HepG2 (cell line): ENCODE measurements around the gene DOCK4. TPM values are rescaled to one million over a fixed set of nuclear protein-coding genes. Genes with fewer than 3 reads are reported as not detected.

Experiments used
- ATAC-seq: fragments of 200-7000 bp; cut with Tn5 transposase; 3 replicates; pipeline ENCODE4 v1.9.1; 2020; ENCODE audit warnings: mild to moderate bottlenecking, moderate library complexity
- BruUV-seq: library from RNA; stranded (reverse); fragments of 400-500 nt; replicated peaks from 2 replicates; lab custom pipeline; 2021; lab: Mats Ljungman, UMichigan
- CTCF ChIA-PET: fragments of 300-600 bp; formaldehyde crosslinking; extraction: SDS; loops from one replicate; lab custom pipeline; 2021; ENCODE audit warnings: low total read pairs, inconsistent platforms, low intra/inter-chr PET ratio; lab: Yijun Ruan, JAX
- POLR2A ChIA-PET: fragments of 350-600 bp; sonication (Branson Sonifier 250); formaldehyde crosslinking; loops from one replicate; lab custom pipeline; 2020; ENCODE audit warnings: antibody characterized with exemption, inconsistent platforms; lab: Yijun Ruan, JAX
- DNase-seq: peaks from one replicate; pipeline ENCODE4 v3.0.0-alpha.2; 2015; ENCODE audit warnings: low spot score
- FAIRE-seq: peaks from 3 replicates; lab custom pipeline; 2011; peaks lifted over from hg19 to GRCh38; lab: Jason Lieb, UNC
- H2AFZ ChIP-seq: one replicate; pipeline ENCODE4 v1.6.1; 2011; ENCODE audit warnings: low read length, inconsistent platforms
- H3K27ac ChIP-seq: fragments of 300-600 bp; 3 replicates; pipeline ENCODE4 v1.8.0; 2011; ENCODE audit warnings: mixed run types, mild to moderate bottlenecking, mixed read lengths, low read length, inconsistent platforms; ENCODE audit not compliant: insufficient read depth; ENCODE audit errors: extremely low read length
- H3K27me3 ChIP-seq, 2 experiments: fragments of 200-600 bp in 1 of 2; 2 replicates in 1 of 2; 3 replicates in 1 of 2; pipeline versions ENCODE4 v1.6.0 to v1.8.0; 2011; ENCODE audit warnings: low read length in 2 of 2, mild to moderate bottlenecking in 2 of 2, moderate library complexity in 2 of 2, inconsistent platforms in 1 of 2; ENCODE audit not compliant: insufficient read depth in 2 of 2, control insufficient read depth in 1 of 2
- H3K36me3 ChIP-seq, 2 experiments: fragments of 200-600 bp in 1 of 2; replicated peaks in 1 of 2; 2 replicates in 1 of 2; 3 replicates in 1 of 2; pipeline versions ENCODE4 v1.5.1 to v1.8.0; 2011; ENCODE audit warnings: low read length in 2 of 2, inconsistent platforms in 1 of 2; ENCODE audit not compliant: insufficient read depth in 2 of 2, control insufficient read depth in 1 of 2
- H3K4me1 ChIP-seq: 2 replicates; pipeline ENCODE4 v1.5.1; 2012; ENCODE audit warnings: low read length, inconsistent platforms; ENCODE audit not compliant: insufficient read depth
- H3K4me2 ChIP-seq: 2 replicates; pipeline ENCODE4 v1.6.0; 2011; ENCODE audit warnings: low read depth, low read length, inconsistent platforms
- H3K4me3 ChIP-seq, 3 experiments: fragments of 200-600 bp in 1 of 3; sonication (generic), shearing (Covaris generic) in 1 of 3; replicated peaks in 1 of 3; 2 replicates each; pipeline ENCODE4 v1.5.1; 2011 to 2016; ENCODE audit warnings: low read length in 3 of 3, inconsistent platforms in 2 of 3, low read depth in 2 of 3, mild to moderate bottlenecking in 2 of 3, control low read depth in 1 of 3, mixed read lengths in 1 of 3; ENCODE audit not compliant: insufficient read depth in 1 of 3
- H3K79me2 ChIP-seq: one replicate; pipeline ENCODE4 v1.6.1; 2011; ENCODE audit warnings: low read length, inconsistent platforms; ENCODE audit not compliant: insufficient read depth
- H3K9ac ChIP-seq: 2 replicates; pipeline ENCODE4 v1.6.0; 2011; ENCODE audit warnings: mild to moderate bottlenecking, low read depth, low read length, inconsistent platforms; ENCODE audit not compliant: insufficient read depth
- H3K9me3 ChIP-seq: 2 replicates; pipeline ENCODE4 v1.5.1; 2012; ENCODE audit warnings: mild to moderate bottlenecking, low read length
- H4K20me1 ChIP-seq: 2 replicates; pipeline ENCODE4 v1.6.0; 2011; ENCODE audit warnings: inconsistent platforms, mild to moderate bottlenecking, low read length, moderate library complexity; ENCODE audit not compliant: insufficient read depth
- BHLHE40 ChIP-seq: IDR thresholded peaks from 2 replicates; pipeline ENCODE4 v1.6.1; 2011; ENCODE audit warnings: low read length, improper control_type of control experiment
- MYNN ChIP-seq: sonication (generic); formaldehyde crosslinking; IDR thresholded peaks from 2 replicates; pipeline ENCODE4 v1.4.0; 2020; ENCODE audit warnings: mild to moderate bottlenecking, low read depth, missing genetic modification reagents
- STAT5B ChIP-seq: sonication (generic); formaldehyde crosslinking; IDR thresholded peaks from 2 replicates; pipeline ENCODE4 v1.4.0; 2020; ENCODE audit warnings: missing genetic modification reagents
- ZNF160 ChIP-seq: sonication (generic); formaldehyde crosslinking; IDR thresholded peaks from 2 replicates; pipeline ENCODE4 v1.8.0; 2022; ENCODE audit warnings: mild to moderate bottlenecking, inconsistent platforms, missing genetic modification reagents
- ZNF232 ChIP-seq: sonication (generic); formaldehyde crosslinking; IDR thresholded peaks from 2 replicates; pipeline ENCODE4 v1.4.0; 2020; ENCODE audit warnings: missing genetic modification reagents, borderline replicate concordance
- ZNF282 ChIP-seq: fragments of 450-650 bp; IDR thresholded peaks from 2 replicates; pipeline ENCODE4 v1.6.1; 2018; ENCODE audit not compliant: partially characterized antibody
- ZNF333 ChIP-seq: sonication (generic); formaldehyde crosslinking; IDR thresholded peaks from 2 replicates; pipeline ENCODE4 v1.4.0; 2020; ENCODE audit warnings: mild to moderate bottlenecking, missing genetic modification reagents, borderline replicate concordance
- ZNF382 ChIP-seq: sonication (generic); formaldehyde crosslinking; IDR thresholded peaks from 2 replicates; pipeline ENCODE4 v1.5.0; 2020; ENCODE audit warnings: missing genetic modification reagents, mild to moderate bottlenecking, borderline replicate concordance
- WGBS: methylation state at CpG from one replicate; pipeline ENCODE4 v1.1.6; 2017; ENCODE audit warnings: low lambda C conversion rate; 5-methylcytosine and 5-hydroxymethylcytosine counted together
- in situ Hi-C: cut with HindIII; loops from 2 replicates; pipeline ENCODE4 v1.10.0; 2017; ENCODE audit warnings: low pct_unique_long_range_greater_than_20kb; ENCODE audit not compliant: extremely low pct_ligation_motif_present
- intact Hi-C: fragments of 100-400 bp; cut with micrococcal nuclease; formaldehyde crosslinking; loops from one replicate; pipeline ENCODE4 v1.10.0; 2022; ENCODE audit not compliant: unreplicated experiment
- polyA plus RNA-seq, 8 experiments: library from polyadenylated mRNA; depleted of rRNA in 3 of 8; stranded (reverse) in 7 of 8; unstranded in 1 of 8; fragments of >200 nt; fragmentation: Illumina TruSeq in 4 of 8; extraction: Trizol in 4 of 8; gene quantifications; 2 replicates each; pipeline versions ENCODE4 v1.2.1 to v1.2.3, GENCODE V29; 2011 to 2016; ENCODE audit warnings: low read depth in 4 of 8, missing spikeins in 1 of 8, mixed read lengths in 1 of 8; ENCODE audit not compliant: insufficient read depth in 1 of 8
- total RNA-seq, 5 experiments: library from RNA; depleted of rRNA; stranded (reverse); fragments of >200 nt; fragmentation: Illumina TruSeq; extraction: Trizol; gene quantifications; 2 replicates each; pipeline ENCODE4 v1.2.3, GENCODE V29; 2016; ENCODE audit warnings: low read depth in 1 of 5
- TF ChIP-seq, protein P1 (sequence below): sonication (generic); formaldehyde crosslinking; IDR thresholded peaks from 2 replicates; pipeline ENCODE4 v1.8.1; 2022; ENCODE audit warnings: mild to moderate bottlenecking, missing genetic modification reagents
- TF ChIP-seq, protein P2 (sequence below): sonication (generic); formaldehyde crosslinking; IDR thresholded peaks from 2 replicates; pipeline ENCODE4 v1.4.0; 2020; ENCODE audit warnings: missing genetic modification reagents, borderline replicate concordance
- TF ChIP-seq, protein P3 (sequence below): sonication (generic); formaldehyde crosslinking; IDR thresholded peaks from 2 replicates; pipeline ENCODE4 v1.4.0; 2020; ENCODE audit warnings: missing genetic modification reagents, borderline replicate concordance

Gene DOCK4
- total and polyA plus RNA-seq, 2 of the 13 experiments (the other 11 are each of a cell fraction or from before 2014, with no cell fraction given), result 13.5 to 17.4 TPM

DNA sequence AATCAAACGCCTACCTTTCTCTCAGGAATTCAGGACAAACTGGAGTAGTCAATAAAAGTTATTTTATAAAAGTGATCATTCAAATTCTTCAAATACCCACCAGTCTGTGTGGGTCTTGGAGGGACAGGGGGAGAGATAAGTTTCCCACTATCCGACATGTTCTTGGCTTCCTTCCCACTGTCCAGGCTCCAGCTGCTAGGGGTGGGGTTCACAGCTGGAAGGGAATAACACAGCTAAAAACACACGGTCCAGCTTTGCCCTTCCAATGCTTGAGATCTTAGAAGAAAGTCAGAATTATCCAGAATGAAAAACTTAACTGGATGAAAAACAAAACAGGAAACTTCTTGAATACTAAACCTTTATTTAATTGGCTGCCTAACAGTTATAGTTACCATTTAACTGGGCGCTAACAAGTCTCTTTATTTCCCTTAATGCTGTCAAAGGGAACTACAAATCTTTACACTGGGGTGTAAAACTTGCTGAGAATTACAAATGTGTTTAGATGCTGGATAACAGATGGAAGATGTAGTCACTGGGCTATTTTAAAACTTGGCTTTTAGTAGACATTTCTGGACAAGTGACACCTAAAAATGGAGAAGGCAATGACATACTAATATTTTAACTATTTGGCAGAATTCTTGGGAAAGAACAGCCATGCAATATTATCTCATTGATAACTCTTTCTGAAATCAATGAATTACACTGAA is 471.1 kb downstream of the DOCK4 start:
- no TSS peak for BruUV-seq
- FAIRE-seq (no peak), DNase-seq (no peak), ATAC-seq (no peak)
- Histone ChIP-seq H3K4me3 (no peak overlapping the region), H2AFZ (no peak overlapping the region), H3K9me3 (no peaks in the 10 kb centered on the region), H3K27ac (no peak overlapping the region), H3K9ac (no peak overlapping the region), H3K27me3 (no peaks in the 10 kb centered on the region), H3K4me1 (no peaks in the 10 kb centered on the region), H3K79me2 (no peaks in the 10 kb centered on the region), H3K36me3 (peaks cover 13 to 16% of the 10 kb centered on the region in 2 experiments; a peak in 4 of 5 replicates), H4K20me1 (no peaks in the 10 kb centered on the region), H3K4me2 (no peak overlapping the region)
- POLR2A ChIA-PET, result no interaction called here
- TF ChIP-seq ZNF232 (CRISPR knock-in tag) (no peak), ZNF382 (CRISPR knock-in tag) (no peak), STAT5B (CRISPR knock-in tag) (no peak), MYNN (CRISPR knock-in tag) (no peak)
- TF ChIP-seq, protein P1, sequence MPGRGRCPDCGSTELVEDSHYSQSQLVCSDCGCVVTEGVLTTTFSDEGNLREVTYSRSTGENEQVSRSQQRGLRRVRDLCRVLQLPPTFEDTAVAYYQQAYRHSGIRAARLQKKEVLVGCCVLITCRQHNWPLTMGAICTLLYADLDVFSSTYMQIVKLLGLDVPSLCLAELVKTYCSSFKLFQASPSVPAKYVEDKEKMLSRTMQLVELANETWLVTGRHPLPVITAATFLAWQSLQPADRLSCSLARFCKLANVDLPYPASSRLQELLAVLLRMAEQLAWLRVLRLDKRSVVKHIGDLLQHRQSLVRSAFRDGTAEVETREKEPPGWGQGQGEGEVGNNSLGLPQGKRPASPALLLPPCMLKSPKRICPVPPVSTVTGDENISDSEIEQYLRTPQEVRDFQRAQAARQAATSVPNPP (CRISPR knock-in tag), result no peak
- intact Hi-C loops (loop anchor here (1.0 to 5.0 kb wide), 6 partner anchors 91 to 1893 kb away; partner anchors contain the start of gene LRRN3), in situ Hi-C loops (loop anchor here (25.0 kb wide), 2 partner anchors 398 to 648 kb away; partner anchors contain the start of gene LRRN3)
- CTCF ChIA-PET, result interaction anchor here (1.2 to 1.9 kb wide), 2 partner anchors 249 to 646 kb away, joined by 4 to 8 read pairs; no protein-coding TSS in a partner anchor
- WGBS, result 91% methylated on average over 4 of the region's 4 CpGs

DNA sequence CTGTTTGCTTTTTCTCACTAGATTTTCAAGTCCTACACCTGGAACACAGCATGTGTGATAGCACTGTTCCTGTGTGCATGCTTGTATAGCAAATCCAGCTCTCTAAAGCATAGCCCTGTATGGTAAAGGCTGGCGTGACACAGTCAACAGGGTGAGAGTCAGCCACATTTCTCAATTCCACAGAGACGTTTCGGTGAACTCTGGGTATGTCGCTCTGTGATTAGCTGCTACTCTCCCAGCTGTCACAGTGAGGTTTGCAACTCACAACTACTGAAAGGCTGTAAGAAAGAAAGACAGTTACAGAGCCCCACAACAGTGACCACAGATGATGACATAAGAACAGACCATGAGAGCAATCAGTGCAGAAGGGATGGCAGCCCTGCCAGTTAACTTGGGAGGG is 473.3 kb downstream of the DOCK4 start:
- H2AFZ ChIP-seq, result no peak overlapping the region
- WGBS, result 94% methylated on average over 4 of the region's 4 CpGs
- peaks cover 9 to 16% of the 10 kb centered on the region in 2 experiments; a peak in 4 of 5 replicates for H3K36me3 ChIP-seq
- ChIA-PET POLR2A (no interaction called here), CTCF (no interaction called here)
- no peaks in the 10 kb centered on the region for H3K79me2 ChIP-seq
- H3K4me2 ChIP-seq, result no peak overlapping the region
- H3K27me3 ChIP-seq, result no peaks in the 10 kb centered on the region
- BruUV-seq, result no TSS peak
- H3K4me3 ChIP-seq, result no peak overlapping the region
- no peak overlapping the region for H3K9ac ChIP-seq
- intact Hi-C loops (no loop called here), in situ Hi-C loops (loop anchor here (25.0 kb wide), 2 partner anchors 396 to 646 kb away; partner anchors contain the start of gene LRRN3)
- H4K20me1 ChIP-seq, result no peaks in the 10 kb centered on the region
- DNase-seq (no peak), ATAC-seq (no peak), FAIRE-seq (no peak)
- no peaks in the 10 kb centered on the region for H3K9me3 ChIP-seq
- no peak overlapping the region for H3K27ac ChIP-seq
- no peaks in the 10 kb centered on the region for H3K4me1 ChIP-seq
- TF ChIP-seq ZNF282 (no peak), BHLHE40 (no peak), ZNF160 (no peak), ZNF333 (no peak)
- TF ChIP-seq, protein P2, sequence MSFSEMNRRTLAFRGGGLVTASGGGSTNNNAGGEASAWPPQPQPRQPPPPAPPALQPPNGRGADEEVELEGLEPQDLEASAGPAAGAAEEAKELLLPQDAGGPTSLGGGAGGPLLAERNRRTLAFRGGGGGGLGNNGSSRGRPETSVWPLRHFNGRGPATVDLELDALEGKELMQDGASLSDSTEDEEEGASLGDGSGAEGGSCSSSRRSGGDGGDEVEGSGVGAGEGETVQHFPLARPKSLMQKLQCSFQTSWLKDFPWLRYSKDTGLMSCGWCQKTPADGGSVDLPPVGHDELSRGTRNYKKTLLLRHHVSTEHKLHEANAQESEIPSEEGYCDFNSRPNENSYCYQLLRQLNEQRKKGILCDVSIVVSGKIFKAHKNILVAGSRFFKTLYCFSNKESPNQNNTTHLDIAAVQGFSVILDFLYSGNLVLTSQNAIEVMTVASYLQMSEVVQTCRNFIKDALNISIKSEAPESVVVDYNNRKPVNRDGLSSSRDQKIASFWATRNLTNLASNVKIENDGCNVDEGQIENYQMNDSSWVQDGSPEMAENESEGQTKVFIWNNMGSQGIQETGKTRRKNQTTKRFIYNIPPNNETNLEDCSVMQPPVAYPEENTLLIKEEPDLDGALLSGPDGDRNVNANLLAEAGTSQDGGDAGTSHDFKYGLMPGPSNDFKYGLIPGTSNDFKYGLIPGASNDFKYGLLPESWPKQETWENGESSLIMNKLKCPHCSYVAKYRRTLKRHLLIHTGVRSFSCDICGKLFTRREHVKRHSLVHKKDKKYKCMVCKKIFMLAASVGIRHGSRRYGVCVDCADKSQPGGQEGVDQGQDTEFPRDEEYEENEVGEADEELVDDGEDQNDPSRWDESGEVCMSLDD (CRISPR knock-in tag), result no peak
- TF ChIP-seq, protein P3, sequence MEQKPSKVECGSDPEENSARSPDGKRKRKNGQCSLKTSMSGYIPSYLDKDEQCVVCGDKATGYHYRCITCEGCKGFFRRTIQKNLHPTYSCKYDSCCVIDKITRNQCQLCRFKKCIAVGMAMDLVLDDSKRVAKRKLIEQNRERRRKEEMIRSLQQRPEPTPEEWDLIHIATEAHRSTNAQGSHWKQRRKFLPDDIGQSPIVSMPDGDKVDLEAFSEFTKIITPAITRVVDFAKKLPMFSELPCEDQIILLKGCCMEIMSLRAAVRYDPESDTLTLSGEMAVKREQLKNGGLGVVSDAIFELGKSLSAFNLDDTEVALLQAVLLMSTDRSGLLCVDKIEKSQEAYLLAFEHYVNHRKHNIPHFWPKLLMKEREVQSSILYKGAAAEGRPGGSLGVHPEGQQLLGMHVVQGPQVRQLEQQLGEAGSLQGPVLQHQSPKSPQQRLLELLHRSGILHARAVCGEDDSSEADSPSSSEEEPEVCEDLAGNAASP (CRISPR knock-in tag), result no peak
